ENCODE measurements around the gene TBX21.

Gene TBX21

DNA sequence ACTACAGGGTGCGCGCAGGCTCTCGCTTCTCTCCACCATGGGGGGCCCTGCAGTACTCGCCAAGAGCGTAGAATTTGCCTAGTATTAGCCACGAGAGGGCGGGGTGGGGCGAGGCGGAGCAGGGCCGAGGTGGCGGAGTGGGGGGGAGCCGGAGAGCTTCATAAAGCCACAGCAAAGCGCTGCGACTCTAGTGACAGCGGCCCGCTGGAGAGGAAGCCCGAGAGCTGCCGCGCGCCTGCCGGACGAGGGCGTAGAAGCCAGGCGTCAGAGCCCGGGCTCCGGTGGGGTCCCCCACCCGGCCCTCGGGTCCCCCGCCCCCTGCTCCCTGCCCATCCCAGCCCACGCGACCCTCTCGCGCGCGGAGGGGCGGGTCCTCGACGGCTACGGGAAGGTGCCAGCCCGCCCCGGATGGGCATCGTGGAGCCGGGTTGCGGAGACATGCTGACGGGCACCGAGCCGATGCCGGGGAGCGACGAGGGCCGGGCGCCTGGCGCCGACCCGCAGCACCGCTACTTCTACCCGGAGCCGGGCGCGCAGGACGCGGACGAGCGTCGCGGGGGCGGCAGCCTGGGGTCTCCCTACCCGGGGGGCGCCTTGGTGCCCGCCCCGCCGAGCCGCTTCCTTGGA is at the start of gene TBX21:
TSS of gene TBX21 (plus strand) at position 190 of the 627 bp plus-strand sequence. CDS start at position 409, 219 bp downstream.
- DNase-seq, result peak; percentile 70 to 81

- no peak for DNase-seq
These were observed 49.0 kb upstream of the TBX21 start for GRCh38 chr17:47684025-47684424.

GRCh38 chr17:47684535-47685193 is 48.4 kb upstream of the TBX21 start:
- DNase-seq, result no peak

- no peak for DNase-seq
These were observed 47.3 kb upstream of the TBX21 start for GRCh38 chr17:47685556-47686275.

DNA sequence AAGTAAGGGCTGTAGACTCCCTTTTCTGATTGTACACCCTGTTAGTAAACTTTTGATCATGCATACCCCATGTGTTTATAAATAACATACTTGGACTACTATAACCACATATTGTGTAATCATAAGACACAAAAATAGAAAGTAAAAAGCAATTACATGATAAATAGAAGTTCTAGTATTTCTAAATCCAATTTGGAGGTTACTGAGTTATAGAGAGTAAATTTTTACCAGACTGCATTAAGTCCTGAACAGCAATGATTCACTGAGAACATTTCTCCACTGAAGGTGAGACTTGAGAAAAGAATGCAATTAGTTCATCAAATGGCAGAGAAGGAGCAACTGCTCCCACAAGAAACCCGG is 46.8 kb upstream of the TBX21 start:
- no peak for DNase-seq

DNA sequence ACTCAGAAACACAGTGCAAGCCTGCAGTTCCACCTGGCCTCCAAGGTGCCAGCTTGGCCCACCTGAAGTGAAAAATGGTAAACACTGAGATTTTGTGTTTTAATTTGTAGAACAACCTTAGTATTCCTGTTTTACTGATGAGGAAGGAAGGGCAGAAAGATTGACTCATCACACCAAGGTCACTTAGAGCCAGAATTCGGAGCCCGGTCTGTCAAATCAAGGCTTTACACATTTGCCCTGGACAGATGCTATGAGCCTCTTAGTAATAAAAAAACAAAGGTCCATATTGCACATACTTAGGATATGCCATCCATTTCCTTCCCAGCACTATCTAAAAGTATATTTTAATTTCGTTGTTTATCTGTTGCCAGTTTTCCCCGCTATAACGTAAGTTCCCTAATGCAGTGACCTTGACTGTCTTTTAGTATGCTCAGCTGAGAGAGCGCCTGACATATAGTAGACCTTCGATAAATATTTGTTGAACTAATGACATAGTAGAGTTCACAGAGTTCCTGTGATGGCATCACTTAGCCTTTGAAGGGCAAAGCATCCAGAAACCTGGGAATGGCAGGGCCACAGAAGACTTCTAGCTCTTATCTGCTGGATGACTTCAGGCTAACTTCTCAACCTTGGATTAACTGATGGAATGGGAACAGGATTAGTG is 46.2 kb upstream of the TBX21 start:
- DNase-seq, result no peak

- DNase-seq, result no peak
These were observed 45.7 kb upstream of the TBX21 start for GRCh38 chr17:47687328-47687690.

- no peak for DNase-seq
These were observed 45.3 kb upstream of the TBX21 start for GRCh38 chr17:47687748-47688147.

GRCh38 chr17:47690121-47690520 is 42.9 kb upstream of the TBX21 start:
- DNase-seq, result no peak

GRCh38 chr17:47692137-47692894 is 40.7 kb upstream of the TBX21 start:
- no peak for DNase-seq

- DNase-seq, result no peak
These were observed 39.9 kb upstream of the TBX21 start for GRCh38 chr17:47692895-47693730.

DNA sequence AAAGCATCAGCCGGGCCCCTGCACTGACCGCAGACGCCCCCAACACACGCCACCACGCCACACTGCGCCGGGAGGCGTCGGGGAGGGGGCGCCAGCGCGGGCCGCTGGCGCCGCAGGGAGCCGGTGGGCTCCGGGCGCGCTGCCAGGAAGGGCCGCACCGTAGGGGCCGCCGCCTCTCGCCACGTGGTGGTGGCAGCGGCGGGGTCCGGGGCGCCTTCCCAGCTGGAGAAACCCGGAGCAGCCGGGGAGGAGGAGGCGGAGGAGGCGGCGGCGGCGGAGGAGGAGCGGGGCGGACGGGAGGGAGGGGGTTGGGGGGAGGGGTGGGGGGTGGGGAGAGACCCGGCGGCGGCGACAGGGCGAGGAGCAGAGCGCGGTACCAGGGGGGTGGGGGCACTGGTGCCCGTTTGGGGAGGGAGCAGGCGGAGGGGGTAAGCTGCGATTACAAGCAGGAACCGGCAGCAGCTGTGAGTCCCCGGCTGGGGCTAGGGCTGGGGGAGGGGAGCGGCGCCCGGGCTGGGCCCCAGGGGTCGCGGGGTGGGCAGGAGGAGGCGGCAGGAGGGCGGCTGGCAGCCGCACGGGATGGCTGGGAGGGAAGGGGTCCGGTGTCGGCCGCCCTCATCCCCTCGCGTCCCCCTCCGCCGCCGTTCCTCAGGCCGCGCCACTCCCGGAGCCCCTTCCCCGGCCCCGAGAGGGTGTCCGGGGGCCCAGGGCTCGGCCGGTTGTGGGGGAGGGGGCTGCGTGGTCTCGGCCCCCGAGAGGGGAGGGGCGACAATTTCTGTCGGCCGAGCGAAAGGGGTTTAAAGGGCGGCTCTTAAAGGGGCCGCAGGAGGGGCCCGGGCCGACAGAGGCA is 39.1 kb upstream of the TBX21 start, which contains the start of gene TBKBP1:
TSS of gene TBKBP1 (plus strand) at position 431 of the 850 bp plus-strand sequence. CDS start 1,952 bp downstream, outside the sequence.
- peak; percentile 49 to 53 for DNase-seq

DNA sequence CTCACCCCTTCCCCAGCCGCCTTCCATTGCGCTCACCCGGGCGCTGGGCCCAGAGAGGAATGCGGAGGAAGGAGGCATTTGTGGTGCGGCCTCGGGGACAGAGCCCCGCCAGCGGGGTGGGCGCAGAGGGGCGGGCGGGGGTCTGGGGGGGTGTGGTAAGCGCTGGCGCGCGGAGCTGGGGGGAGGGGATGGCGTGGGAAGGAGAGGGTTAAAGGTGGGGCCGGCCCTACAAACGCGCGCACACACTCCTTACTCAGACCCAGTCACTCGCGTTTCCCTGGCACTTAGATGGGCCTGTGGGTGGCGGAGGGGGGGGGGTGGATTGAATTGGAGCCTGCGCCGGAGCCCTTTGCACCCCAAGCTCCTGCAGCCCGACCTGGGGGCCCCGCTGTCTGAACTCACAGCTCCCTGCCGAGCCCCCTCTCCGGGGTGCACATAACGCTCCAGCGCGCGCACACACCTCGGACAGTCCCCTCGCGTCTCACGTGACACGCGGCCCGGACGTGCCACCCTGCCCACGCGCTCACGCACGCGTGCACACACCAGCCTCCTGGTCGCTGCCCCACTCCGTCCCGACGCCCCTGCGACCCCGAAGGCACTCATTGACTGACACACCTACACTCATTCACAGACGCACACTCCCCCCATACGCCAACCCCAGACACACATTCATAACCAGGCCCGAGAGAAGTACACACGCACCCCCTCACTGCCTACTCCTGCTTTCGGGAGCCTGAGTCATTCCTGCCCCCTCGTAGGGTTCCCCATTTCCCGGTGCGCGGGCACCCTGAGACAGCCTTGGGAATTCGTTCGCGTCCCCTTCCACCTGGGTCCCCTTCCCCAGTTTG is 38.2 kb upstream of the TBX21 start:
- DNase-seq, result peak in 1 of 2 experiments; percentile 27

GRCh38 chr17:47695429-47696376 is 37.3 kb upstream of the TBX21 start:
- no peak for DNase-seq

DNA sequence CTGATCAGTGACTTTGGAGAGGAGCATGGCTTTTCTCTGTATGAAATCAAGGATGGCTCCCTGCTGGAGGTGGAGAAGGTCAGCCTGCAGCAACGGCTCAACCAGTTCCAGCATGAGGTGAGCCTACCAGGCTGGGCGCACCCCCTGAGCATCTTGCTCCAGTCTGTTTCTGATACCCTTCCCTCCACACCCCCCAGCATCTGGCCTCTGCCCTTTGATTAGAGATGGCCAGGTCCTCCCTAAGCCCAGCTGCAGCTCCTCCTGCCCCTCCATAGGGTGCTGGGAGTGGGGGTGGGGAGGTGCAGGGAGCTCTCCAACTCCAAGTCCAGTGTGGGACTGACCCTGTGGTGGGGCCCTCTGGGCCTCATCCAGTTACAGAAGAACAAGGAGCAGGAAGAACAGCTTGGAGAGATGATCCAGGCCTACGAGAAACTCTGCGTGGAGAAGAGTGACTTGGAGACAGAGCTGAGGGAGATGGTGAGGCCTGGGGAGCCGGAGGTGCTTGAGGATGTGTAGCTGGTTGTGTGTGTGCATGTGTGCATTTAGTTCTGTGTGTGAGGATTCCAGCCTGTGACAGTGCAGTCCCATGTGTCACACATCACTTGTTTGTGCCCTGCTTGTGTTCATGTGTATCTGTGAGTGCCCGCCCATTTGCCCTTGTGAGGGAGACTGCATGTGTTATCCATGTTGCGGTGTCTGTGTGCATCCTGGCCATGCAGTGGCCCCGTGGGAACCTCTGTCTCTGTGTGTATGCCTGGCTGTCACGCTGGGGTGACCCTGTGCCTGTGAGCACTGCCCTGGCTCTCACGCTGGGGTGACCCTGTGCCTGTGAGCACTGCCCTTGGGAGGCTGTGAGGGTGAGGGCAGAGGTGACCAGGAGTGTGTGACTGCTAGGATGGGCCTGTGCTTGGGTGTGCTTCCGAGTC is 36.1 kb upstream of the TBX21 start:
- DNase-seq, result no peak

DNA sequence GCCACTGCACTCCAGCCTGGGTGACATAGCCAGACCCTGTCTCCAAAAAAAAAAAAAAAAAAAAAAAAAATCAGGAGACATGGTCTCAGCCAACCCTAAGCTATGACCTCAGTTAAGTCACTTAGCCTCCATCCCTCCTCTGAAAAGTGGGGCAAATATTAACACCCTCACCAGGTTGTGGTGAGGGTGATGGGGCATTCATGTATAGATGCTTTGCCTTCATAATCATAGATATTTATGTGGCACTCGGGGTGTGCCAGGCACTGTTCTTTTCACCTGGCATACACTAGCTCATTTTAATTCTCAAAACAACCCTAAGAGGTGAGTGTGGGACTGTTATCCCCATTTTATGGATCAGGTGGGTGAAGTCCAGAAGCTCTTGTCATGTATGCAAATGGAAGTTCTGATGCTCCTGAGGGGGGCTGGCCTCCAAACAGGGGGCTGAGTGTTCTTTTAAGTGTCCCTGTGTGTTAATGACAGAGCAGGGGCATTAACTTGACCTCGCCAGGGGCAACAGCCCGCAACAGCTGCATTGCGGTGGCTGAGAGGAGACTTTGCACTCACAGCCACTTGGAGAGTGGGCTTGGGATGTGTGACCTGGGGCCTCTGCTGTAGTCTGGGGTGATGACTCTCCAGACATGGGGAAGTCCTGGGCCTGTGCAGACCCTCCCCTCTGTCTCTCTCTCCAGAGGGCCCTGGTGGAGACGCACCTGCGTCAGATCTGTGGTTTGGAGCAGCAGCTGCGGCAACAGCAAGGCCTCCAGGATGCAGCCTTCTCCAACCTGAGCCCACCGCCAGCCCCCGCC is 34.9 kb upstream of the TBX21 start:
- no peak for DNase-seq
